ENCODE results near the gene HES4. TPM values are rescaled to one million over a fixed set of nuclear protein-coding genes. Genes with fewer than 3 reads are reported as not detected.
"Not testable (repeated sequence)": the region's sequence is repeated elsewhere in the genome, so short reads cannot be mapped to it uniquely, and the experiment has no call there.

Gene HES4
- total RNA-seq, 1 donor from 2014 or later: 21.2 TPM

DNA sequence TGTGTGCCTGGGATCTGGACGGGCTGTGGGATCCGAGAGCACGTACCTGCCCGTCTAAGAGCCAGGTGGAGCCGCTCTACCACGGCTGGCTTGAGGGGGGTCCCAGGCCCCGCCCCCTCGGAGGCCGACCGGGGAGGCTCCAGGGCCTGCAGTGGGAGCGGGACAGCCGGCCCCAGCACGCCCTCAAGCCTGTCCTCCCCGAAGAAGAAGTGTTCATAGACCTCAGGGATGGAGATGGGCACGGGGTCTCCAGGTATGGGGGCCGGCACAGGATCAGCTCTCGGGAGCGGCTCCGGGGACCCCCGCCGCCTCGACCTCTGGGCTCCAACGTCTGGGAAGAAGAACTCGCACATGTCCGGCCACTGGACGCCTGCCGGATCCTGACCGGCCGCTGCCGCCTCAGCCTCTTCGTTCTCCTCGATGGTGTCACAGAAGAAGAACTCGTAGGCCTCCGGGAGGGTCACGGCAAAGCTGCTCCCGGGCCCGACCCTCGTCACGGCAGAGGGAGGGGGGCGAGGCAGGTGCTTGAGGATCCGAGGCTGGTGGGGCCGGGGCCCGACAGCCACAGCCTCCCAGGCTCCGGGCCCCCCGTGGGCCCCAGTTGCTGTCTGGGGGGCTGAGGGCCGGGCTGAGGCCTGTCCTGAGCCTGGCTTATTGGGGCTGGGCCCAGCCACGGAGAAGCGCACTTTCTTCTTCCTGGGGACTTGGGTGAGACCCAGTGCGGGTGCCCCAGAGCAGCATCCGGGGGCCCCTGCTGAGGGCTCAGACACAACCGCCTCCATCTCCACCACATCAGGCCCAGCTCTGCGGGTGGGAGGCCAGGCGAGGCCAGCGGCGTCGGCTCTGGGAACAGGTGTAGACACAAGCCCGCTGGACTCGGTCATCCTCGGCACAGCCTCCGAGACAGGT is 20.8 kb downstream of the HES4 start:
- DNase-seq: no peak

DNA sequence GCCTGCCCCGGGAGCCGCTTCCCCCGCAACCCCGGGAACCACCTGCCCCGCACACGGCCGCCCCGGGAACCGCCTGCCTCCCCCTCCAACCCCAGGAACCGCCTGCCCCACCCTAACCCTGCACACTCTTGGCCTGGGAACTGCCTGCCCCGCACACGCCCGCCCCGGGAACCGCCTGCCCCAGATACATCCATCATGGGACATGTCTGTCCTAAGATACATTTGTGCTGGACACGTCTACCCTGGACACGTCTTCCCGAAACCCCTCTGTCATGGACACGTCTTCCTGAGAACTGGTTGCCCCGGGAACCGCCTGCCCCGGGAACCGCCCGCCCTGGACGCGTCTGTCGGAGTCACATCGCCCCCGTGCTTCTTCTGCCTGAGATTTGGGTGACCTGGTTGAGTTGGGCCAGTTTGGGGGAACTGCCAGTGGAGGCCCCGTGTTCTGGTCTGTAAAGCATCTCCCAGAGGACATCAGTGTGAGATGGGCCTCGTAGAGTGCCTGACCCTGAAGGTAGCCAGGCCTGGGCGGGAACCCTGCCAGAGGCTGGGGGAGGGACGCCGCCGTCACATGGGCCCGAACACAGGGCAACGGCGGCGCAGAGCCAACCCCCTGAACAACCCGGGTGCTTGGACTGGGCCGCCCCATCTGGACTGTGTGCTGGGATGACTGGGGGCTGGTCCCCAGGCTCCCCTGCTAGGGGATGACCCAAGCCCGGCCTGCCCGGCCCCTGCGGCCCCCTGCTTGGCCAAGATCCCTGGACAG is 21.6 kb downstream of the HES4 start:
- DNase-seq: no peak

DNA sequence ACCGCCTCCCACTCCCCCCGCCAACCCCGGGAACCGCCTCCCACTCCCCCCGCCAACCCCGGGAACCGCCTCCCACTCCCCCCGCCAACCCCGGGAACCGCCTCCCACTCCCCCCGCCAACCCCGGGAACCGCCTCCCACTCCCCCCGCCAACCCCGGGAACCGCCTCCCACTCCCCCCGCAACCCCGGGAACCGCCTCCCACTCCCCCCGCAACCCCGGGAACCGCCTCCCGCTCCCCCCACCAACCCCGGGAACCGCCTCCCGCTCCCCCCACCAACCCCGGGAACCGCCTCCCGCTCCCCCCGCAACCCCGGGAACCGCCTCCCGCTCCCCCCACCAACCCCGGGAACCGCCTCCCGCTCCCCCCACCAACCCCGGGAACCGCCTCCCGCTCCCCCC is 23.1 kb downstream of the HES4 start:
- not testable (repeated sequence) for DNase-seq

DNA sequence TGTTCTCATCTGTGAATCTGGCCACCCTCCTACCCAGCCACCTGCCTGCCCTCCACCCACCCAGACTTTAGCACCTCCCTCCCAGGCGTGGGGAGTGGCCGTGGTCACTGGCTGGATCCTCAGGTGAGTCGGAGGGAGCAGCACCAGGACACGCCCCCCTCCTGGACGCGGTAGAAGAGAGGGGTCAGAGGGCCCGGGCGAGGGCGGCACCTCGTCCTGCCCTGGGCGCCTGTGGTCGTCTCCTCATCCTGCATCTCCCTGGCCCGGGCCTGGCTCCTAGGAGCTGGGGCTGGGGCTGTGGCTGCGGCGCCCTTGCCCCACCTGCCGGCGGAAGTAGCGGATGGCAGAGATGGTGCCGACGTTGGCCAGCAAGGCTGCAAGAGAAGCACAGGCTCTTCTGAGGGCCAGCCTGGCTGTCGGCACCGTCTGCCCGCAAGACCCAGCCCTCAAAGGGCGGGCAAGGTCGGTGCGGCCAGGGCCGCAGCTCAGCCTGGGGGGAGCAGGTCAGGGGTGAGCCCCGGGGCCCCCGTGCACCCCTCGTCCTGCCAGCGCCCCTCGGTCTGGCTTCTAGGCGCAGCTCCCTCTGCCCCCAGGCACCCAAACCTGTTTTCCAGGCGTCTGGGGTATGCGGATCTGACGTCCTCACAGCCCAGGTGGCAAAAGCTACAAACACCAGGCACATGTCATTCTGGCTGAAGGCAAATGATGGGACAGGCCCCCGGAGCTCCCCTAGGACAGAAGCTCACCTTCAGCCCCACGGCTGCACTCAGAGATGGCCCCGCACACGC is 23.8 kb downstream of the HES4 start:
- peak; percentile 60 for DNase-seq

DNA sequence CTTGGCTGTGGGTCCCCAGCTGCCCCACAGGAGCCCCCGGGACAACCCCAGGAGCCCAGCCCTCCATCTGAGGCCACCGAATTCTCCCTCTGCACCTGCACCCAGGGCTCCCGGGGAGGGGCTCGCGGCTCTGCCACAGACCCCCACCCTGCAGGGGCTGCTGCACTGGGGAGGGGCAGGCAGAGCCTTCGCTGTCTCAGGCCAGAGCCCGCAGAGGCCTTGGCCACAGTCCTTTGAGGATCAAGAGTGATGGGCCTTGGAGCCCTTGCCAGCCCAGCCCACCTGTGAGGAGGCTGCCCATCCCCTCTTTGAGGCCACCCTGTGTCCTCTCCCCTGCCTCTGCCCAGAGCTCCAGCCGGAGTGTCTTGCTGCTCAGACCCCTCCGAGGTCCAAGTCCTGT is 24.5 kb downstream of the HES4 start:
- no peak for DNase-seq

DNA sequence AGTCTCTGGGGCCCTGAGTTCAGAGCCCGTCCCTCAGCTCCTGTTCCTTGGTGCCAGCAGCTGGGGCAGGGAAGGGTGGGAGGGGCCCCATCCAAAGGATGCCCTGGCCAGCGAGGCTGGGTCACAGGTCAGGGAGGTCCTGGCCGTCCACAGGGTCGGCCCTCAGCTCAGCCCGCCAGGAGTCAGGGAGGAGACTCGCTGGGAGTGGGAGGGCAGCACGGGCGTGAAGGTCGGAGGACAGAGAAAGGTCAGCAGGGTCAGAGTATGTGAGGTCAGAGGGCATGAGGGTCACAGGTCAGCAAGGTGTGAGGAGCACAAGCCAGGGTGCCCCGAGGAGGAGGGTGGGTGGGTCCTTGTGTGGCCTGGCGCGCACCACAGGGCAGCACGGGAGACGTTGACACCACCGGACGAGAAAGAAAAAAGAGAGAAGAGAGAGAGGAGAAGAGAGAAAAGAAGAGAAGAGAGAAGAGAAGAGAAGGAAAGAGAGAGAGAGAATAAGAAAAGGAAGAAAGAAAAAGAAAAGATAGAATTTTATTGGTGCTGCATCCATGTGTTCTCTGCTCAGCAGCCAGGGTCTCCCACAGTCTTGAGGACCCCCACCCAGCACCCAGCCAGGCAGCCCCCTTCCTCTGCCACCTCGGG is 25.1 kb downstream of the HES4 start:
- DNase-seq: no peak

DNA sequence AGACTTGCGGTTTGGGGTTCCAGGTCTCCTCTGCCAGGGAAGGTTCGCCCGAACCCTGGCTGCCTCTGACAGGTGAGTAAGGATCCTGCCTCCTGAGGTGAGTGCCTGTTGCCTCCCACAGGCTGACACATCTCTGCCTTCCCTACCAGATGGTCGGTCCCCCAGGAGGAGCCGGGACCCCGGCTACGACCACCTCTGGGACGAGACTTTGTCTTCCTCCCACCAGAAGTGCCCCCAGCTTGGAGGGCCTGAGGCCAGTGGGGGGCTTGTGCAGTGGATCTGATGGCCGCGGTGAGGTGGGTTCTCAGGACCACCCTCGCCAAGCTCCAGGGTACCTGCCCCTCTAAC is 25.6 kb downstream of the HES4 start:
- DNase-seq: no peak

DNA sequence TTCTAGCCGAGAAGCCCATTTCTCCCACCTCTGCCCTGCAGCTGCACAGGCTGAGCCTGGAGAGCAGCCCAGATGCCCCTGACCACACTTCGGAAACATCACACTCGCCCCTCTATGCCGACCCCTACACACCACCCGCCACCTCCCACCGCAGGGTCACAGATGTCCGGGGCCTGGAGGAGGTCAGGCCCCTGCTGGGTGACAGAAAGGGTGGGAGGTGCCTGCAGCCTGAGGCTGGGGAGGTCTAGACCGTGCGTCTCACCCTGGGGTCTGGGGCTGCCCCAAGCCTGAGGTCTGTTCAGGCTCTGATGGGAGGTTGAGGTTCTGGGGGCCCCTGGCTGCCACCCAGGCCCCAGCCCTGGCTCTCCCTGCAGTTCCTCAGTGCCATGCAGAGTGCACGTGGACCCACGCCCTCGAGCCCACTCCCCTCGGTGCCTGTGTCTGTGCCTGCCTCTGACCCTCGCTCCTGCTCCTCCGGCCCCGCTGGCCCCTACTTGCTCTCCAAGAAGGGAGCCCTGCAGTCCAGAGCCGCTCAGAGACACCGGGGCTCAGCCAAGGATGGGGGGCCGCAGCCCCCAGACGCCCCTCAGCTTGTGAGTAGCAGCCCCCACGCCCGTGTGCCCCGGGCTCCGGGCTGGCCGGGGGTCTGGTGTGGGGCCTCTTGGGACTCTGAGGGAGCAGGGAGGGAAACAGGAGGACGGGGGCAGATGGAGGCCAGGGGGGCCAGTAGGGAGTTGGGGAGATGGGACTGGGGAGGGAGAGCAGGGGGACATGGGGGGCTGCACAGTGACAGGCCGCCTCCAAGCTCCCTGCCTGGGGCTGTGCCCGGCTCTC is 26.2 kb downstream of the HES4 start:
- no peak for DNase-seq

DNA sequence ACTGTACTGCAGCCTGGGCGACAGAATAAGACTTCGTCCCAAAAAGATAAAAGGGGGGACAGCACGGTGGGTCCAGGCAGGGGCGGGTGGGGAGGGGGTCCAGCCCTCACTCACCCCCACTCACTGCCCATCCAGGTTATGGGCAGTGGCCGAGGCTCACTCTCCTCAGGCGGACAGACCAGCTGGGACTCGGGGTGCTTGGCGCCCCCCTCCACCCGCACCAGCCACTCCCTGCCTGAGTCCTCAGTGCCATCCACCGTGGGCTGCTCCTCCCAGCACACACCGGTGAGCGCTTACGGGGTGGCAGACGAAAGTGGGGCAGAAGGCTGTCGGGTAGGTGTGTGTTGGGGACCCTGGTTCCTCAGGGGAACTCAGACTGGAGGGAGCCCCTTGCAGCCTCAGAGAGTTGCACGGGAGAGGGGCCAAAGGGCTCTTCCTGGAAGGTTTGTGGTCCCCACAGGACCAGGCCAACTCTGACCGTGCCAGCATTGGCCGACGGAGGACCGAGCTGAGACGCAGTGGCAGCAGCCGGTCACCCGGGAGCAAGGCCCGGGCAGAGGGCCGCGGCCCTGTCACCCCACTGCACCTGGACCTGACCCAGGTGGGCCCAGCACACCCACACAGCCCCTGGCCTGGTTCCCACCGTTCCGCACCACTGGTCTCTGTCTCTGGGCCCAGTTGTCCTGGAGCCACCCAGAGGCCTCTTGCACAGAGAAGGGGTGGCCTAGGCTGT is 27.0 kb downstream of the HES4 start:
- no peak for DNase-seq

DNA sequence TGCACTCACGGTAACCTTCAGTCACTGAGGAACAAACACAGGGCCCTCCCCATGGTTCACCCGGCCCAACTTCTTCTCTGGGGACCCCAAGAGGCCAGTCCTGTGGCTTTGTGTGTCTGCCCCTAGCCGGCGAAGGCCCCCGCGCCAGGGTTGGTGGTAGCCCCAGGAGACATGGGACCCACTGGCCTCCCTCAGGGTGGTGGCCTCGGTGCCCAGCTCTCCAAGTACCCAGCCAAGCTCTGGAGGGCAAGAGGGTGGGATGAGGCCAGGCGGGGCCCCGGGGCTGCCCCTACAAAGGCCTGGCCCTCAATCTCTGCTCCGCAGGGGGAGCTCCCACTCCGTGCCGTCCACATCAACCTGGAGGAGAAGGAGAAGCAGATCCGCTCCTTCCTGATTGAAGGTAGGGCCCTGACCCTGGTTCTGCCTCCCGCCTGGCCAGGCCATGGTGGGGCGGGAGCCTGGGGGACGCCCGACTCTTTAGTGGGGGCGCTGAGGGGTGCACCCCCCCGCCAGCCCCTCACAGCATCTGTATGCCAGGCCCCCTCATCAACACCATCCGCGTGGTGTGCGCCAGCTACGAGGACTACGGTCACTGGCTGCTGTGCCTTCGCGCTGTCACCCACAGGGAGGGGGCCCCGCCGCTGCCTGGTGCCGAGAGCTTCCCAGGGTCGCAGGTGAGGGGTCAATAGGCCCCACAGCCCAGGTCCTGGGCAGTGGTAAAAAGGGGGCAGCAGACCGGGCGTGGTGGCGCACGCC is 28.0 kb downstream of the HES4 start:
- no peak for DNase-seq

DNA sequence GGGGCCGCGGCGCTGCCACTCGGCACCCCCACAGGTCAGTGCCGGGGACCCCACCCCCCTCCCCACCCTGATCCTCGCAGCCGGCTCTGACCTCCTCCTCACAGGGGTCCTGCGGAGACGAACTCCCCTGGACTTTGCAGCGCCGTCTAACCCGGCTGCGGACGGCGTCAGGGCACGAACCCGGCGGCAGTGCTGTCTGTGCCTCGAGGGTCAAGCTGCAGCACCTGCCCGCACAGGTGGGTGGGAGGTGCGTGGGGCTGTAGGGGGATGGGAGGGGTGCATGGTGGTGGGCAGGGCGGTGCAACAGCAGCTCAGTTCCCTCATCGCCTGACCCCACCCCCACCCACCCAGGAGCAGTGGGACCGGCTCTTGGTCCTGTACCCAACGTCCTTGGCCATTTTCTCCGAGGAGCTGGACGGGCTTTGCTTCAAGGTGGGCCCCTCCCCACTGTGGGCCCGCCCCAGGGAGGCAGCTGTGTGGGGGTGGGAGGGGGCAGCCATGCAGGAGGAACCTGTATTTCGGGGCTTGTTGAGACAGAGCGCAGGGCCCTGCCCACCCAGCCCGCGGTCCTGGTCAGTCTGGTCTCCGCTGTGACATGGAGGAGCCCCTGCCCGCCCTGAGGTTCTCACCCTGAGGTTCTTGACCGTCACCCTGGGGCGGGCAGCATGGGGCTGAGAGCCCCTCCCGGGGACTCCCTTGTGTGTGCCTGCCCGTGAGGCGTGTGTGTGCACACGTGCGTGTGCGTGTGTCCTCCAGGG is 28.7 kb downstream of the HES4 start:
- DNase-seq: no peak

DNA sequence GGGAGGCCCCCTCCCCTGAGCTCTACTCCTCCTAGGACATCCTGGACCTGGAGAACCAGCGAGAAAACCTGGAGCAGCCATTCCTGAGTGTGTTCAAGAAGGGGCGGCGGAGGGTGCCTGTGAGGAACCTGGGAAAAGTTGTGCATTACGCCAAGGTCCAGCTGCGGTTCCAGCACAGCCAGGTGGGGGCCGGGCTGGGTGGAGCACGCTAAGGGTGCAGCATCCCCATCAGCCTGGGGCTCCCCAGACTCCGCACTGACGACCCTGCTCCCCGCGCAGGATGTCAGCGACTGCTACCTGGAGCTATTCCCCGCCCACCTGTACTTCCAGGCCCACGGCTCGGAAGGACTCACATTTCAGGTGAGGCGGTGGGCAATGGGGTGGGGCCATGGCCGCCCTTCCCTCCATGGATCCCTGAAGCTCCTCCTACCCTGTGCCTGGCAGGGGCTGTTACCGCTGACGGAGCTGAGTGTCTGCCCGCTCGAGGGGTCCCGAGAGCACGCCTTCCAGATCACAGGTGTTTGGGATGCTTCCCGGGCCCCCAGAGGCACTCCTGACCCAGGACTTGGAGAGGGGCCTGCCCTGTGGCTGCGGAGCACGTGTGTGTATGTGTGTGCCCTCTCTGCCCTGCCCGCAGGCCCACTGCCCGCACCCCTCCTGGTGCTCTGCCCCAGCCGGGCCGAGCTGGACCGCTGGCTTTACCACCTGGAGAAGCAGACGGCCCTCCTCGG is 29.5 kb downstream of the HES4 start:
- DNase-seq: no peak

DNA sequence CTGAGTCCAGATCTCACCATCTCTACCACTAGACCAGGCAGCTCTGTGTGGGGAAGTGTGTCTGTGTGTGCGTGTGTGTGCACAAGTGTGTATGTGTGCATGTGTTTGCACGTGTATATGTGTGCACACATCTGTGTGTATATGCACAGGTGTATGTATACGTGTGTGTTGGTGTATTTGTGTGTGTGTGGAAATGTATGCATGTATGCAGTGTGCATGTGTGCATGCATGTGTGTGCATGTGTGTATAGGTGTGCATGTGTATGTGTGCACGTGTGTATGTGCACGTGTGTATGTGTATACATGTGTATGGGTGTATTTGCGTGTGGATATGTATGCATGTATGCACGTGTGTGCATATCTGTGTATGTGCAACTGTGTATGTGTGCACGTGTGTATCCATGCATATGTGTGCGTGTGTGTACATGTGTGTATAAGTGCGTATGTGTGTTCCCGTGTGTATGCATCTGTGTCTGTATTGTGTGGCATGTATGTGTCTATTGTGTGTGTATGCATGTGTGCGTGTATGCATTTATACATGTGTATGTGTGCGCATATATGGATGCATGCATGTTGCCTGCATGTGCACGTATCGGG is 30.5 kb downstream of the HES4 start:
- no peak for DNase-seq

DNA sequence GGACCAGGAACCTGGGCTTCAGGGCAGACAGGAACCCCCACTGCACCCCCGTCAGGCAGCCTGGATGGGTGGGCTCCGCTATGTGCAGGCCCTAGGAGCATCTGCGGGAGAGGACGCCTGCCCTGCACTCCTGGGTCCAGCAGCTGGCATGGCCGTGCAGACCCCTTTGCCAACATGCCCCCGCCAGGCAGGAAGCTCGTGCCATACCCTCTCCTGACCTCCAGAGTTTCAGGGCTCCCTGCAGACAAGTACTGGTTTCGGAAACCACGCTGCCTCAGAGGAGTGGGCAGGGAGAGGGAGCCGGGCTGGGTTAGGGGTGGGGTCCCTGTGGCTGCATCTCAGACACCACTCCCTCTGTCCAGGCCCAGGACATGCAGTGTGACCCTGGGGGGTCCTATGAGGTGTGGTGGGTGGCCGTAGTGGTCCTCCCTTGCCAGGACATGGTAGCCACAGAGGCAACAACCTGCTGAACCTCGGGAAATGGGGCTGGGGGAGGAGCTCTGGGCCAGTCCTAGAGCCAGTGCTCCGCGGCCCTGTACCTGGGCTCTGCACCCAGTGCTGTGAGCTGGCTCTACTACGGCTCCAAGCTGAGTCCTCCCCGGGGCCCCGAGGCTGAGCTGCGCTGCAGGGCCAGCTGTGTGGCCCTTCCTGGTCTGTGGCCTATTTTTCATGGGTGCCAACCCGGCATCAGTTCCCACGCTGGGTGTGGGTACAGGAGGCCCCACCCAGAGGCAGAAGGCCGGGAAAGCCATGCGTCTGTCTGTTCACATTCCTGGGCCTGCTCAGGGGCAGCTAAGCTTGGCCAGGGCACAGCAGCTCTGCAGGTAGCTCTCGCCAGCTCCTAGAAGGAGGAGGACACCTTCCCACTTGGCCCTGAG is 32.2 kb downstream of the HES4 start:
- no peak for DNase-seq

DNA sequence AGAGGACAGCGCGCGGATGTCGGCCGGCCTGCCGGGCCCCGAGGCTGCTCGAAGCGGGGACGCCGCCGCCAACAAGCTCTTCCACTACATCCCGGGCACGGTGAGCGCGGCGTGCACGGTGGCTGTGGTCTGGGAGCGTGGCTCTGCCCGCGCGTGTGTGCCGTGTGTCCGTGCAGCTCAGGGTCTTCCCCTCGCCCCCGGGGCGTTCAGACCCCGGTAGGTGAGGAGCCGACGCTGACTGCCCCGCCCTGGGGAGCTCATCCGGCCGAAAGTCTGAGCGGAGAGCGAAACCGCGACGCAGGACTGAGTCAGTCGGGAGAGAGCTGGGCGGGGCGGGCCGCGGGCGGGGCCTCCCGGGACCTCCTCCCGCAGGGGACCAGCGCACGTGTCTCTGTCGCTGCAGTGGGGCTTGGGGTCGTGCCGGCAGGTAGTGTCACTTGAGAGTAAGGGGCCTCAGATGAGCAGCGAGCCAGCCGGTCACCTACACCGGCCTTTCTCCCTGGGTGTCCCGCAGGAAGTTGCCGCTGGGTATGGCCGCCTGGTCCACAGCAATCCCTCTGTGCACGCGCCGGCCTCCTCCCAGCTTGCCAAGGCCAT is 33.1 kb downstream of the HES4 start:
- peak; percentile 48 for DNase-seq

DNA sequence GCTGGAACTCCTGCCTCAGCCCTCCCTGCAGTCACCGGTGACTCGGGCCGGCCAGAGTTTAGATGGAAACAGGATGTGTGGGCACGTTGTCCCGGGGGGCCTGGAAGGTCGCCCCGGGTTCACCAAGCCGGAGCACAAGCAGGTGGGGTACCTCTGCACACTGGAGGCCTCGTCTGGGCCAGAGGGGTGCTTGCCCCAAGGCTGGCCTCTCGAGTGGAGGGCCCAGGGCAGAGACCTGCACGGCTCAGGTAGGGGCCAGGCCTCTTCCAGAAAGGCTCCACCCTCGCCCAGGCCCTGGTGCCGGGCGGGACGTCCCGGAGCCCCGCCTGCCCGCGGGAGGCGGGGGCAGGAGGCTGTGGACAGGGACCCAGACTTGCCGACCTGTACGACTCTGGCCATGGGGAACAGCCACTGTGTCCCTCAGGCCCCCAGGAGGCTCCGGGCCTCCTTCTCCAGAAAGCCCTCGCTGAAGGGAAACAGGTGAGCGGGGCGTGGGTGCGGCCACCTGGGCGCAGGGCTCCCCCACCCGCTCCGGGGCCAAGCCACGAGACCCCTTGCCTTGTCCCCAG is 33.7 kb downstream of the HES4 start, which contains the start of gene PLEKHN1:
Gene PLEKHN1 (plus strand): TSS at position 348 of the 569 bp plus-strand sequence. CDS start 50 bp downstream, at position 398.
- DNase-seq: no peak
